Endothelial cell of umbilical vein (primary cell): ENCODE results near the gene METTL6. TPM values are rescaled to one million over a fixed set of nuclear protein-coding genes. Genes with fewer than 3 reads are reported as not detected.

Source experiments
- BruUV-seq: library from RNA; stranded (reverse); fragments of 400-500 nt; replicated peaks from 2 replicates; lab custom pipeline; 2021; lab: Mats Ljungman, UMichigan
- CTCF ChIA-PET: fragments of 300-600, 350-600 bp; sonication (Branson Sonifier 250); formaldehyde crosslinking; loops from one replicate; lab custom pipeline; 2021; ENCODE audit warnings: antibody characterized with exemption, inconsistent platforms; lab: Charles Lee
- POLR2A ChIA-PET: fragments of 300-600, 350-600 bp; sonication (Branson Sonifier 250); formaldehyde crosslinking; loops from one replicate; lab custom pipeline; 2021; ENCODE audit warnings: antibody characterized with exemption, inconsistent platforms; lab: Charles Lee
- DNase-seq: peaks from one replicate; pipeline ENCODE4 v3.0.0-alpha.2; 2011; ENCODE audit warnings: low read depth, low spot score
- FAIRE-seq: peaks from 2 replicates; lab custom pipeline; 2011; peaks lifted over from hg19 to GRCh38; lab: Jason Lieb, UNC
- H2AFZ ChIP-seq: 2 replicates; pipeline ENCODE4 v1.6.0; 2012; ENCODE audit warnings: low read depth, low read length, control low read depth, inconsistent platforms
- H3K27ac ChIP-seq: 2 replicates; pipeline ENCODE4 v1.5.1; 2011; ENCODE audit warnings: low read depth, mild to moderate bottlenecking, control low read depth, low read length, moderate library complexity; ENCODE audit not compliant: insufficient read depth
- H3K27me3 ChIP-seq, 2 experiments: 2 replicates each; pipeline versions ENCODE4 v1.6.0 to v1.6.1; 2011; ENCODE audit warnings: low read length in 2 of 2, mixed read lengths in 1 of 2; ENCODE audit not compliant: control insufficient read depth in 2 of 2, insufficient read depth in 2 of 2
- H3K36me3 ChIP-seq, 2 experiments: 2 replicates in 1 of 2; 3 replicates in 1 of 2; pipeline ENCODE4 v1.5.1; 2011; ENCODE audit warnings: low read length in 2 of 2, mild to moderate bottlenecking in 1 of 2, moderate library complexity in 1 of 2; ENCODE audit not compliant: control insufficient read depth in 2 of 2, insufficient read depth in 2 of 2; ENCODE audit errors: extremely low read depth in 1 of 2
- H3K4me1 ChIP-seq: 3 replicates; pipeline ENCODE4 v1.5.1; 2011; ENCODE audit warnings: mild to moderate bottlenecking, low read length; ENCODE audit not compliant: control insufficient read depth, insufficient read depth; ENCODE audit errors: extremely low read depth
- H3K4me2 ChIP-seq: 2 replicates; pipeline ENCODE4 v1.6.1; 2011; ENCODE audit warnings: low read length, control low read depth, mixed read lengths; ENCODE audit not compliant: insufficient read depth
- H3K4me3 ChIP-seq, 3 experiments: fragments of 200-600 bp in 1 of 3; sonication (generic), shearing (Covaris generic) in 1 of 3; replicated peaks in 1 of 3; 2 replicates each; pipeline ENCODE4 v1.5.1; 2011 to 2016; ENCODE audit warnings: control low read depth in 3 of 3, low read length in 3 of 3, mild to moderate bottlenecking in 2 of 3, inconsistent platforms in 1 of 3, low read depth in 1 of 3, moderate library complexity in 1 of 3; ENCODE audit not compliant: insufficient read depth in 1 of 3
- H3K79me2 ChIP-seq: 2 replicates; pipeline ENCODE4 v1.6.0; 2012; ENCODE audit warnings: low read length, inconsistent platforms; ENCODE audit not compliant: control insufficient read depth, insufficient read depth
- H3K9ac ChIP-seq: replicated peaks from 2 replicates; pipeline ENCODE3; 2011; ENCODE audit warnings: low read length, control low read depth; ENCODE audit not compliant: insufficient read depth; ENCODE audit errors: extremely low read depth
- H3K9me1 ChIP-seq: replicated peaks from 3 replicates; pipeline ENCODE4 v1.6.0; 2011; ENCODE audit warnings: mild to moderate bottlenecking, low read length; ENCODE audit not compliant: control insufficient read depth, insufficient read depth; ENCODE audit errors: extremely low read depth
- H3K9me3 ChIP-seq: replicated peaks from 2 replicates; pipeline ENCODE4 v1.5.1; 2012; ENCODE audit warnings: low read length, inconsistent platforms; ENCODE audit not compliant: control insufficient read depth, insufficient read depth
- H4K20me1 ChIP-seq: replicated peaks from 2 replicates; pipeline ENCODE3; 2011; ENCODE audit warnings: mild to moderate bottlenecking, low read length; ENCODE audit not compliant: control insufficient read depth, insufficient read depth; ENCODE audit errors: extremely low read depth
- CTCF ChIP-seq, 2 donors: IDR thresholded peaks; 1 replicate in 1 of 2; 2 replicates in 1 of 2; pipeline ENCODE4 v1.5.1; 2011; ENCODE audit warnings: low read length in 2 of 2, mild to moderate bottlenecking in 2 of 2, moderate library complexity in 2 of 2, control low read depth in 1 of 2, inconsistent platforms in 1 of 2, low read depth in 1 of 2; ENCODE audit not compliant: insufficient read depth in 1 of 2; ENCODE audit errors: extremely low read depth in 1 of 2
- EZH2 ChIP-seq: IDR thresholded peaks from 2 replicates; pipeline ENCODE4 v1.6.1; 2012; ENCODE audit warnings: borderline replicate concordance, low read depth, mild to moderate bottlenecking, moderate library complexity, low read length, inconsistent platforms; ENCODE audit not compliant: severe bottlenecking
- FOS ChIP-seq: IDR thresholded peaks from 2 replicates; pipeline ENCODE4 v1.6.1; 2011; ENCODE audit warnings: mild to moderate bottlenecking, low read length, moderate library complexity, borderline replicate concordance; ENCODE audit not compliant: insufficient read depth
- GATA2 ChIP-seq: IDR thresholded peaks from 2 replicates; pipeline ENCODE4 v1.7.0; 2011; ENCODE audit warnings: low read depth, mild to moderate bottlenecking, moderate library complexity, mixed read lengths, low read length; ENCODE audit not compliant: insufficient read length, insufficient read depth
- JUN ChIP-seq: IDR thresholded peaks from 2 replicates; pipeline ENCODE4 v1.6.1; 2011; ENCODE audit warnings: borderline replicate concordance, low read depth; ENCODE audit not compliant: insufficient read length, insufficient read depth
- MAX ChIP-seq: IDR thresholded peaks from 2 replicates; pipeline ENCODE4 v1.6.1; 2011; ENCODE audit not compliant: insufficient read depth, insufficient read length
- MYC ChIP-seq: IDR thresholded peaks from one replicate; pipeline ENCODE4 v1.6.1; 2011; ENCODE audit warnings: mild to moderate bottlenecking, low read depth, low read length
- POLR2A ChIP-seq: IDR thresholded peaks from 2 replicates; pipeline ENCODE4 v1.6.1; 2012; ENCODE audit warnings: low read depth, mild to moderate bottlenecking, control low read depth, low read length
- POLR2AphosphoS5 ChIP-seq: IDR thresholded peaks from 2 replicates; pipeline ENCODE4 v1.6.1; 2012; ENCODE audit warnings: low read depth, mild to moderate bottlenecking, control low read depth, low read length, moderate library complexity; ENCODE audit not compliant: insufficient read depth
- dilution Hi-C: fragments of 300-500 bp; cut with MboI; formaldehyde crosslinking; loops from one replicate; pipeline ENCODE4 v1.15.0; 2019; ENCODE audit warnings: low sequenced_read_pairs; ENCODE audit not compliant: extremely low pct_ligation_motif_present
- intact Hi-C: fragments of 100-400 bp; cut with micrococcal nuclease; formaldehyde crosslinking; loops from one replicate; pipeline ENCODE4 v1.10.0; 2022
- polyA plus RNA-seq, 4 experiments: library from polyadenylated mRNA; depleted of rRNA in 3 of 4; stranded (reverse) in 3 of 4; unstranded in 1 of 4; fragments of >200 nt; gene quantifications; 2 replicates each; pipeline versions ENCODE4 v1.2.1 to v1.2.3, GENCODE V29; 2011 to 2012; ENCODE audit warnings: missing spikeins in 1 of 4
- total RNA-seq: library from RNA; stranded (reverse); gene quantifications from 2 replicates; pipeline ENCODE4 v1.2.3, GENCODE V29; 2021

METTL6 gene
- total and polyA plus RNA-seq, 2 donors (not counting 3 experiments of a cell fraction or from before 2014, with no cell fraction given), result 12.7 to 19.5 TPM

GRCh38 chr3:15453501-15453900 is 26.2 kb upstream of the METTL6 start:
- Histone ChIP-seq H3K4me1 (no peaks in the 10 kb centered on the region), H3K4me3 (no peak overlapping the region), H3K9me1 (no peaks in the 10 kb centered on the region), H3K4me2 (no peak overlapping the region), H2AFZ (no peak overlapping the region), H3K9me3 (no peaks in the 10 kb centered on the region), H3K27me3 (no peaks in the 10 kb centered on the region), H3K27ac (no peak overlapping the region), H3K79me2 (no peaks in the 10 kb centered on the region), H3K36me3 (no peaks in the 10 kb centered on the region), H4K20me1 (no peaks in the 10 kb centered on the region), H3K9ac (no peak overlapping the region)
- no peak for FAIRE-seq
- dilution Hi-C loops (no loop called here), intact Hi-C loops (no loop called here)
- POLR2A ChIA-PET, result no interaction called here
- no peak for DNase-seq
- no TSS peak for BruUV-seq
- CTCF ChIA-PET, result no interaction called here
- TF ChIP-seq JUN (no peak), POLR2A (no peak), EZH2 (no peak), POLR2AphosphoS5 (no peak), GATA2 (no peak), MAX (no peak), CTCF (IDR thresholded peaks at IDR 0.05; ENCODE audit: extremely low read depth in 1 of 2, insufficient read depth in 1 of 2, low read depth in 1 of 2, low read length in 2 of 2) (no peak), FOS (no peak), MYC (no peak)
